ENCODE measurements around the gene SH3D21. TPM values are rescaled to one million over a fixed set of nuclear protein-coding genes. Genes with fewer than 3 reads are reported as not detected.

SH3D21 gene
- total and polyA plus RNA-seq, 10 of the 15 experiments (the other 5 are each of a cell fraction or from before 2014, with no cell fraction given) = 0.06 to 5.9 (median 2.4) TPM

GRCh38 chr1:36328713-36329112 is 22.5 kb downstream of the SH3D21 start:
- ATAC-seq (no peak), DNase-seq (ENCODE audit: low read depth, low spot score) (no peak), FAIRE-seq (no peak)
- SMC1A ChIA-PET (ENCODE audit: uncharacterized antibody, unreplicated experiment) = no interaction called here
- H3K36me3 ChIP-seq (ENCODE audit: control insufficient read depth in 2 of 2, insufficient read depth in 2 of 2, low read length in 1 of 2) = no peaks in the 10 kb centered on the region
- H3K4me3 ChIP-seq = no peak overlapping the region
- CTCF ChIA-PET = no interaction called here
- H3K27me3 ChIP-seq (replicated peaks in 1 of 2; ENCODE audit: control insufficient read depth in 2 of 2, insufficient read depth in 2 of 2, low read length in 1 of 2) = no peaks in the 10 kb centered on the region
- H3K79me2 ChIP-seq (ENCODE audit: control insufficient read depth, insufficient read depth, low read length) = no peaks in the 10 kb centered on the region
- RAD21 ChIA-PET (ENCODE audit: unreplicated experiment) = no interaction called here
- intact Hi-C loops (cut with micrococcal nuclease; ENCODE audit: unreplicated experiment) (no loop called here), in situ Hi-C loops (cut with MboI) (no loop called here)
- H2AFZ ChIP-seq (ENCODE audit: control insufficient read depth, low read depth, low read length) = no peak overlapping the region
- H3K9me3 ChIP-seq (replicated peaks; ENCODE audit: control insufficient read depth, insufficient read depth, low read length) = no peaks in the 10 kb centered on the region
- no peak overlapping the region for H3K27ac ChIP-seq (ENCODE audit: control insufficient read depth, insufficient read depth)
- no peaks in the 10 kb centered on the region for H4K20me1 ChIP-seq (ENCODE audit: control insufficient read depth, insufficient read depth)
- TF ChIP-seq MTA2 (IDR thresholded peaks at IDR 0.05; ENCODE audit: low read depth) (no peak), IRF5 (IDR thresholded peaks at IDR 0.05; ENCODE audit: borderline replicate concordance) (no peak), SIX5 (IDR thresholded peaks at IDR 0.05; ENCODE audit: low read depth, low read length, severe bottlenecking) (no peak), YY1 (IDR thresholded peaks at IDR 0.05; ENCODE audit: low read depth, low read length) (no peak), WRNIP1 (IDR thresholded peaks at IDR 0.05; ENCODE audit: borderline replicate concordance, low read depth, low read length) (no peak), ZNF622 (IDR thresholded peaks at IDR 0.05) (no peak), CHD4 (IDR thresholded peaks at IDR 0.05) (no peak), TBL1XR1 (IDR thresholded peaks at IDR 0.05; ENCODE audit: low read depth, low read length) (no peak), CREM (IDR thresholded peaks at IDR 0.05; ENCODE audit: low read depth) (no peak), CEBPB (IDR thresholded peaks at IDR 0.05; ENCODE audit: borderline replicate concordance in 1 of 2, low read depth in 2 of 2, low read length in 2 of 2) (no peak), ZNF207 (IDR thresholded peaks at IDR 0.05; ENCODE audit: borderline replicate concordance) (no peak), ESRRA (IDR thresholded peaks at IDR 0.05; ENCODE audit: low read length) (no peak), SREBF2 (IDR thresholded peaks at IDR 0.05; ENCODE audit: low read length) (no peak), ETV6 (conservative IDR thresholded peaks at IDR 0.05 in 1 of 2, IDR thresholded peaks at IDR 0.05 in 1 of 2; ENCODE audit: borderline replicate concordance in 1 of 2, low read depth in 1 of 2) (no peak), HCFC1 (IDR thresholded peaks at IDR 0.05; ENCODE audit: low read length) (no peak), YBX1 (IDR thresholded peaks at IDR 0.05) (no peak)
- TF ChIP-seq, protein P1, sequence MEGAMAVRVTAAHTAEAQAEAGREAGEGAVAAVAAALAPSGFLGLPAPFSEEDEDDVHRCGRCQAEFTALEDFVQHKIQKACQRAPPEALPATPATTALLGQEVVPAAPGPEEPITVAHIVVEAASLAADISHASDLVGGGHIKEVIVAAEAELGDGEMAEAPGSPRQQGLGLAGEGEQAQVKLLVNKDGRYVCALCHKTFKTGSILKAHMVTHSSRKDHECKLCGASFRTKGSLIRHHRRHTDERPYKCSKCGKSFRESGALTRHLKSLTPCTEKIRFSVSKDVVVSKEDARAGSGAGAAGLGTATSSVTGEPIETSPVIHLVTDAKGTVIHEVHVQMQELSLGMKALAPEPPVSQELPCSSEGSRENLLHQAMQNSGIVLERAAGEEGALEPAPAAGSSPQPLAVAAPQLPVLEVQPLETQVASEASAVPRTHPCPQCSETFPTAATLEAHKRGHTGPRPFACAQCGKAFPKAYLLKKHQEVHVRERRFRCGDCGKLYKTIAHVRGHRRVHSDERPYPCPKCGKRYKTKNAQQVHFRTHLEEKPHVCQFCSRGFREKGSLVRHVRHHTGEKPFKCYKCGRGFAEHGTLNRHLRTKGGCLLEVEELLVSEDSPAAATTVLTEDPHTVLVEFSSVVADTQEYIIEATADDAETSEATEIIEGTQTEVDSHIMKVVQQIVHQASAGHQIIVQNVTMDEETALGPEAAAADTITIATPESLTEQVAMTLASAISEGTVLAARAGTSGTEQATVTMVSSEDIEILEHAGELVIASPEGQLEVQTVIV (IDR thresholded peaks at IDR 0.05; ENCODE audit: borderline replicate concordance, partially characterized antibody) = no peak
- H3K9ac ChIP-seq (ENCODE audit: control insufficient read depth, insufficient read depth, low read length) = no peak overlapping the region
- H3K4me1 ChIP-seq (ENCODE audit: control insufficient read depth, insufficient read depth, low read length) = peaks cover 9% of the 10 kb centered on the region
- POLR2A ChIA-PET = no interaction called here
- no peak overlapping the region for H3K4me2 ChIP-seq (ENCODE audit: control insufficient read depth, insufficient read depth)
- WGBS (ENCODE audit: insufficient coverage, insufficient replicate concordance, low lambda C conversion rate, missing lambda C conversion rate) = 64% methylated on average over 6 of the region's 6 CpGs
- BruUV-seq (replicated peaks) = no TSS peak
